H9 (cell line): ENCODE data around the gene BAG1. TPM values are rescaled to one million over a fixed set of nuclear protein-coding genes. Genes with fewer than 3 reads are reported as not detected.

Experiments used
- DNase-seq: peaks from one replicate; pipeline ENCODE4 v3.0.0-alpha.2; 2017
- H2AFZ ChIP-seq: one replicate; pipeline ENCODE4 v1.6.1; 2013; ENCODE audit warnings: mild to moderate bottlenecking, low read length, control low read depth, moderate library complexity
- H2AK5ac ChIP-seq: 2 replicates; pipeline ENCODE4 v1.6.1; 2013; ENCODE audit warnings: low read length, control low read depth, mixed read lengths; ENCODE audit not compliant: insufficient read length
- H2BK120ac ChIP-seq: one replicate; pipeline ENCODE4 v1.6.1; 2013; ENCODE audit warnings: low read depth, mild to moderate bottlenecking, low read length, control low read depth, inconsistent platforms; ENCODE audit not compliant: poor library complexity, severe bottlenecking
- H2BK12ac ChIP-seq: 2 replicates; pipeline ENCODE4 v1.6.1; 2013; ENCODE audit warnings: low read length, control low read depth, mixed read lengths, low read depth; ENCODE audit not compliant: insufficient read length
- H2BK15ac ChIP-seq: 2 replicates; pipeline ENCODE4 v1.6.1; 2013; ENCODE audit warnings: low read depth, low read length, control low read depth
- H2BK20ac ChIP-seq: one replicate; pipeline ENCODE4 v1.6.1; 2013; ENCODE audit warnings: low read depth, mild to moderate bottlenecking, low read length, control low read depth, inconsistent platforms; ENCODE audit not compliant: poor library complexity, severe bottlenecking
- H2BK5ac ChIP-seq: 2 replicates; pipeline ENCODE4 v1.6.1; 2013; ENCODE audit warnings: low read length, control low read depth, mixed read lengths; ENCODE audit not compliant: insufficient read length
- H3K14ac ChIP-seq: 2 replicates; pipeline ENCODE4 v1.6.1; 2013; ENCODE audit warnings: low read length, control low read depth; ENCODE audit not compliant: insufficient read depth
- H3K18ac ChIP-seq: 2 replicates; pipeline ENCODE4 v1.6.1; 2013; ENCODE audit warnings: low read depth, mild to moderate bottlenecking, mixed read lengths, low read length, control low read depth; ENCODE audit not compliant: insufficient read length
- H3K23ac ChIP-seq: 2 replicates; pipeline ENCODE4 v1.6.1; 2013; ENCODE audit warnings: low read length, control low read depth, mixed read lengths, low read depth; ENCODE audit not compliant: insufficient read length
- H3K23me2 ChIP-seq: 2 replicates; pipeline ENCODE4 v1.6.1; 2013; ENCODE audit warnings: low read depth, mild to moderate bottlenecking, mixed read lengths, low read length, control low read depth; ENCODE audit not compliant: insufficient read length, poor library complexity, severe bottlenecking
- H3K27ac ChIP-seq: 2 replicates; pipeline ENCODE4 v1.5.1; 2013; ENCODE audit warnings: low read length, control low read depth, mixed read lengths, low read depth; ENCODE audit not compliant: insufficient read length
- H3K27me3 ChIP-seq: 2 replicates; pipeline ENCODE4 v1.6.1; 2013; ENCODE audit warnings: low read length, control low read depth, inconsistent platforms; ENCODE audit not compliant: insufficient read depth
- H3K4ac ChIP-seq: 2 replicates; pipeline ENCODE4 v1.6.1; 2013; ENCODE audit warnings: low read depth, mild to moderate bottlenecking, control low read depth, inconsistent platforms, low read length, moderate library complexity
- H3K4me1 ChIP-seq: 2 replicates; pipeline ENCODE4 v1.6.1; 2013; ENCODE audit warnings: low read length, control low read depth, inconsistent platforms; ENCODE audit not compliant: insufficient read depth
- H3K4me2 ChIP-seq: 2 replicates; pipeline ENCODE4 v1.6.1; 2013; ENCODE audit warnings: low read length, control low read depth, mixed read lengths; ENCODE audit not compliant: insufficient read length, insufficient read depth
- H3K56ac ChIP-seq: 2 replicates; pipeline ENCODE4 v1.6.1; 2013; ENCODE audit warnings: low read depth, mild to moderate bottlenecking, mixed read lengths, low read length, control low read depth; ENCODE audit not compliant: insufficient read length
- H3K79me1 ChIP-seq: 2 replicates; pipeline ENCODE4 v1.6.1; 2013; ENCODE audit warnings: low read depth, mild to moderate bottlenecking, moderate library complexity, low read length, control low read depth, inconsistent platforms; ENCODE audit not compliant: insufficient read depth, poor library complexity, severe bottlenecking
- H3K79me2 ChIP-seq: 2 replicates; pipeline ENCODE4 v1.6.1; 2013; ENCODE audit warnings: low read length, control low read depth, inconsistent platforms; ENCODE audit not compliant: insufficient read depth
- H3K9ac ChIP-seq: 2 replicates; pipeline ENCODE4 v1.6.1; 2013; ENCODE audit warnings: low read length, control low read depth, mixed read lengths; ENCODE audit not compliant: insufficient read length; ENCODE audit errors: extremely low read depth
- H3K9me3 ChIP-seq: one replicate; pipeline ENCODE4 v1.6.1; 2013; ENCODE audit warnings: low read depth, low read length, inconsistent platforms; ENCODE audit not compliant: control insufficient read depth
- H3T11ph ChIP-seq: one replicate; pipeline ENCODE4 v1.6.1; 2013; ENCODE audit warnings: mild to moderate bottlenecking, low read length, control low read depth, inconsistent platforms
- H4K20me1 ChIP-seq: one replicate; pipeline ENCODE4 v1.6.1; 2013; ENCODE audit not compliant: control insufficient read depth, insufficient read length, insufficient read depth
- H4K5ac ChIP-seq: 2 replicates; pipeline ENCODE4 v1.6.1; 2013; ENCODE audit warnings: low read depth, mild to moderate bottlenecking, mixed read lengths, low read length, control low read depth; ENCODE audit not compliant: insufficient read length
- H4K8ac ChIP-seq: replicated peaks from 2 replicates; pipeline ENCODE4 v1.6.1; 2013; ENCODE audit warnings: low read length, control low read depth, mixed read lengths, low read depth; ENCODE audit not compliant: insufficient read length
- H4K91ac ChIP-seq: 2 replicates; pipeline ENCODE4 v1.6.1; 2013; ENCODE audit warnings: low read depth, mild to moderate bottlenecking, moderate library complexity, mixed read lengths, low read length, control low read depth; ENCODE audit not compliant: insufficient read length
- H3K27ac Mint-ChIP-seq, 3 experiments: 2 replicates in 2 of 3; 3 replicates in 1 of 3; pipeline ENCODE4 v1.8.0; 2020 to 2021; ENCODE audit warnings: mixed read lengths in 3 of 3, mild to moderate bottlenecking in 1 of 3, moderate library complexity in 1 of 3
- H3K27me3 Mint-ChIP-seq: 2 replicates; pipeline ENCODE4 v1.8.0; 2021; ENCODE audit warnings: low read depth, mild to moderate bottlenecking, moderate library complexity, mixed read lengths
- H3K36me3 Mint-ChIP-seq, 3 experiments: 2 replicates in 2 of 3; 3 replicates in 1 of 3; pipeline ENCODE4 v1.8.0; 2020 to 2021; ENCODE audit warnings: low read depth in 3 of 3, mixed read lengths in 3 of 3; ENCODE audit not compliant: insufficient read depth in 1 of 3
- H3K4me1 Mint-ChIP-seq, 2 experiments: 2 replicates each; pipeline ENCODE4 v1.8.0; 2020; ENCODE audit warnings: mixed read lengths in 2 of 2
- H3K4me3 Mint-ChIP-seq, 2 experiments: 2 replicates in 1 of 2; 3 replicates in 1 of 2; pipeline ENCODE4 v1.8.0; 2020 to 2021; ENCODE audit warnings: mild to moderate bottlenecking in 2 of 2, mixed read lengths in 2 of 2, moderate library complexity in 1 of 2
- H3K9me3 Mint-ChIP-seq, 2 experiments: 2 replicates in 1 of 2; 3 replicates in 1 of 2; pipeline ENCODE4 v1.8.0; 2020; ENCODE audit warnings: mild to moderate bottlenecking in 2 of 2, mixed read lengths in 2 of 2, moderate library complexity in 1 of 2
- CTCF ChIP-seq: fragments of 200-600 bp; sonication (generic); conservative IDR thresholded peaks from 3 replicates; pipeline ENCODE4 v1.8.0; 2021; ENCODE audit warnings: antibody characterized with exemption, mild to moderate bottlenecking
- WGBS: extraction: QIAGEN DNeasy Blood & Tissue Kit; methylation state at CpG from one replicate; pipeline ENCODE4 v1.1.7; 2013; ENCODE audit warnings: missing lambda C conversion rate, low lambda C conversion rate, mixed read lengths; ENCODE audit not compliant: insufficient read length; ENCODE audit errors: extremely low coverage; 5-methylcytosine and 5-hydroxymethylcytosine counted together
- total RNA-seq: library from RNA; stranded (reverse); gene quantifications from 2 replicates; pipeline ENCODE4 v1.2.1, GENCODE V29; 2021

BAG1 gene
- total RNA-seq, 1 experiment from 2014 or later, result 66.4 TPM

DNA sequence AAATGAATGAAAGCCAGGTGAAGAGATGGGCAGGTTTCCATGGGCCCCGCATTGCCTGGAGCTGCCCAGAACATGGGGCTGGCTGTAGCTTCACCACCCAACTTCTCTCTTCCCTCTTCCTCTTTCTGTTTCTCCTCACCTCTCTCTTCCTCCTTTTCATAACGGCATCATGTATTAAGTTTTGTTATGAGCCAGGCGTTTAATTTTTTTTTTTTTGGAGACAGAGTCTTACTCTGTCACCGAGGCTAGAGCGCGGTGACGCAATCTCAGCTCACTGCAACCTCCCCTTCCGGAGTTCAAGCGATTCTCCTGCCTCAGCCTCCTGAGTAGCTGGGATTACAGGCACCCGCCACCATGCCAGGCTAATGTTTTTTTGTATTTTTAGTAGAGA, 37.5 kb downstream of the BAG1 start:
- H3K27ac Mint-ChIP-seq, result no peak overlapping the region
- Histone ChIP-seq H3K27me3 (no peaks in the 10 kb centered on the region), H3K27ac (no peak overlapping the region), H2BK20ac (no peak overlapping the region), H2BK5ac (no peak overlapping the region), H4K91ac (no peak overlapping the region), H2BK15ac (no peak overlapping the region), H3K9me3 (no peaks in the 10 kb centered on the region), H3K14ac (no peak overlapping the region), H2BK120ac (no peak overlapping the region), H3K4ac (no peak overlapping the region), H3T11ph (no peak overlapping the region), H2AFZ (no peak overlapping the region), H3K4me2 (no peak overlapping the region), H3K4me1 (no peaks in the 10 kb centered on the region), H3K18ac (no peak overlapping the region), H3K79me2 (no peaks in the 10 kb centered on the region), H3K9ac (no peak overlapping the region), H3K23me2 (no peaks in the 10 kb centered on the region), H2BK12ac (no peak overlapping the region), H4K8ac (no peak overlapping the region), H3K23ac (no peak overlapping the region), H4K20me1 (no peaks in the 10 kb centered on the region), H4K5ac (no peak overlapping the region), H3K56ac (no peak overlapping the region), H3K79me1 (no peaks in the 10 kb centered on the region), H2AK5ac (no peak overlapping the region)
- H3K27me3 Mint-ChIP-seq, result peaks cover 2% of the 10 kb centered on the region
- H3K9me3 Mint-ChIP-seq, result no peaks in the 10 kb centered on the region
- TF ChIP-seq CTCF, result no peak
- no peak overlapping the region for H3K4me3 Mint-ChIP-seq
- H3K36me3 Mint-ChIP-seq, result no peaks in the 10 kb centered on the region
- H3K4me1 Mint-ChIP-seq, result peaks cover 0 to 12% of the 10 kb centered on the region in 2 experiments; a peak in 3 of 4 replicates
- no peak for DNase-seq
- WGBS, result no CpG with 5 or more reads among the region's 10 CpGs
